OCI-LY3 (cell line): ENCODE results near the gene PPP2CA.

ENCODE experiments used
- H2AFZ ChIP-seq: fragments of 200-600, 300-600 bp; shearing (Covaris generic); 2 replicates; pipeline ENCODE4 v1.6.0; 2014; ENCODE audit warnings: antibody characterized with exemption, low read depth, low read length
- H3K27ac ChIP-seq: fragments of 200-600, 300-600 bp; sonication (generic); 2 replicates; pipeline ENCODE4 v1.5.1; 2014; ENCODE audit warnings: mild to moderate bottlenecking, low read length, moderate library complexity, mixed read lengths
- H3K27me3 ChIP-seq: fragments of 200-600, 300-600 bp; sonication (generic); 2 replicates; pipeline ENCODE4 v1.6.1; 2014; ENCODE audit warnings: low read depth, low read length, mixed read lengths
- H3K36me3 ChIP-seq: fragments of 200-600, 300-600 bp; sonication (generic); replicated peaks from 2 replicates; pipeline ENCODE3; 2014; ENCODE audit warnings: low read depth, low read length, mixed read lengths
- H3K4me1 ChIP-seq: fragments of 300-600, 200-600 bp; sonication (generic); 2 replicates; pipeline ENCODE4 v1.6.1; 2014; ENCODE audit warnings: low read length, mixed read lengths
- H3K4me2 ChIP-seq: fragments of 200-600, 300-600 bp; sonication (generic); 2 replicates; pipeline ENCODE4 v1.6.1; 2014; ENCODE audit warnings: low read length, mixed read lengths
- H3K4me3 ChIP-seq: fragments of 300-600, 200-600 bp; sonication (generic); 2 replicates; pipeline ENCODE4 v1.5.1; 2014; ENCODE audit warnings: antibody characterized with exemption, mild to moderate bottlenecking, low read length, moderate library complexity
- H3K79me2 ChIP-seq: fragments of 300-600, 200-600 bp; shearing (Covaris generic); 2 replicates; pipeline ENCODE4 v1.6.1; 2014; ENCODE audit warnings: mild to moderate bottlenecking, low read length, mixed read lengths
- H3K9ac ChIP-seq: fragments of 300-600, 200-600 bp; shearing (Covaris generic); 2 replicates; pipeline ENCODE4 v1.6.0; 2014; ENCODE audit warnings: mild to moderate bottlenecking, low read length, moderate library complexity
- H3K9me3 ChIP-seq: fragments of 200-600, 300-600 bp; shearing (Covaris generic); 2 replicates; pipeline ENCODE4 v1.6.1; 2014; ENCODE audit warnings: low read length, mixed read lengths; ENCODE audit not compliant: insufficient read depth
- H4K20me1 ChIP-seq: fragments of 200-600, 300-600 bp; sonication (generic); 2 replicates; pipeline ENCODE4 v1.6.1; 2016; ENCODE audit warnings: low read length, mixed read lengths; ENCODE audit not compliant: insufficient read depth
- EZH2phosphoT487 ChIP-seq: fragments of 200-600 bp; shearing (Covaris generic); IDR thresholded peaks from 2 replicates; pipeline ENCODE4 v1.6.1; 2018; ENCODE audit warnings: antibody characterized with exemption, mixed run types, low read depth
- TF ChIP-seq, protein P1 (sequence below): fragments of 200-600, 300-600 bp; sonication (generic); IDR thresholded peaks from 2 replicates; pipeline ENCODE4 v1.5.1; 2014; ENCODE audit warnings: antibody characterized with exemption, low read length, low read depth

The PPP2CA gene

DNA sequence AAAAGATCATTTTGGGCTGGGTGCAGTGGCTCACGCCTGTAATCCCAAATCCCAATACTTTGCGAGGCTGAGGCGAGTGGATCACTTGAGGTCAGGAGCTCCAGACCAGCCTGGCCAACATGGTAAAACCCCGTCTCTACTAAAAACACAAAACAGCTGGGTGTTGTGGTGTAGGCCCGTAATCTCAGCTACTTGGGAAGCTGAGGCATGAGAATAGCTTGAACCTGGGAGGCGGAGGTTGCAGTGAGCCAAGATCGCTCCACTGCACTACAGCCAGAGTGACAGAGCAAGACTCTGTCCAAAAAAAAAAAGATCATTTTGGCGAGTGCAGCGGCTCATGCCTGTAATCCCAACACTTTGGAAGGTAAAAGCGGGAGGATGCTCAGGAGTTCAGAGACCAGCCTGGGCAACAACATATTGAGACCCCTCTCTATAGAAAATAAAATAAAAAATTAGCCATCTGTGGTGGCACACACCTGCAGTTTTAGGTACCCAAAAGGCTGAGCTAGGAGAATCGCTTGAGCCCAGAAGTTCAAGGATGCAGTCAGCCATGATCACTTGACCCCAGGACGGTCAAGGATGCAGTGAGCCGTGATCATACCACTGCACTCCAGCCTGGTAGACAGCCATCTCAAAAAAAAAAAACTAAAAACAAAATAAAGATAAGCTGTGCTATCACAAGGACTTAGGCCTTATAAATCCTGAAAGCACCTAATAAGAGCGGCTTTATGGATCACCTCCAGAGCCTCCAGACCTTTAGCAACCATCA, 16.2 kb downstream of the PPP2CA start:
- peaks cover 81% of the 10 kb centered on the region for H4K20me1 ChIP-seq
- no peak overlapping the region for H3K27ac ChIP-seq
- H3K4me3 ChIP-seq, result no peak overlapping the region
- H3K27me3 ChIP-seq, result no peaks in the 10 kb centered on the region
- no peak for TF ChIP-seq EZH2phosphoT487
- TF ChIP-seq, protein P1, sequence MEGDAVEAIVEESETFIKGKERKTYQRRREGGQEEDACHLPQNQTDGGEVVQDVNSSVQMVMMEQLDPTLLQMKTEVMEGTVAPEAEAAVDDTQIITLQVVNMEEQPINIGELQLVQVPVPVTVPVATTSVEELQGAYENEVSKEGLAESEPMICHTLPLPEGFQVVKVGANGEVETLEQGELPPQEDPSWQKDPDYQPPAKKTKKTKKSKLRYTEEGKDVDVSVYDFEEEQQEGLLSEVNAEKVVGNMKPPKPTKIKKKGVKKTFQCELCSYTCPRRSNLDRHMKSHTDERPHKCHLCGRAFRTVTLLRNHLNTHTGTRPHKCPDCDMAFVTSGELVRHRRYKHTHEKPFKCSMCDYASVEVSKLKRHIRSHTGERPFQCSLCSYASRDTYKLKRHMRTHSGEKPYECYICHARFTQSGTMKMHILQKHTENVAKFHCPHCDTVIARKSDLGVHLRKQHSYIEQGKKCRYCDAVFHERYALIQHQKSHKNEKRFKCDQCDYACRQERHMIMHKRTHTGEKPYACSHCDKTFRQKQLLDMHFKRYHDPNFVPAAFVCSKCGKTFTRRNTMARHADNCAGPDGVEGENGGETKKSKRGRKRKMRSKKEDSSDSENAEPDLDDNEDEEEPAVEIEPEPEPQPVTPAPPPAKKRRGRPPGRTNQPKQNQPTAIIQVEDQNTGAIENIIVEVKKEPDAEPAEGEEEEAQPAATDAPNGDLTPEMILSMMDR, result no peak
- peaks cover 18% of the 10 kb centered on the region for H3K36me3 ChIP-seq
- H2AFZ ChIP-seq, result no peak overlapping the region
- H3K9ac ChIP-seq, result no peak overlapping the region
- no peak overlapping the region for H3K4me2 ChIP-seq
- peaks cover 100% of the 10 kb centered on the region for H3K79me2 ChIP-seq
- no peaks in the 10 kb centered on the region for H3K9me3 ChIP-seq
- no peaks in the 10 kb centered on the region for H3K4me1 ChIP-seq

DNA sequence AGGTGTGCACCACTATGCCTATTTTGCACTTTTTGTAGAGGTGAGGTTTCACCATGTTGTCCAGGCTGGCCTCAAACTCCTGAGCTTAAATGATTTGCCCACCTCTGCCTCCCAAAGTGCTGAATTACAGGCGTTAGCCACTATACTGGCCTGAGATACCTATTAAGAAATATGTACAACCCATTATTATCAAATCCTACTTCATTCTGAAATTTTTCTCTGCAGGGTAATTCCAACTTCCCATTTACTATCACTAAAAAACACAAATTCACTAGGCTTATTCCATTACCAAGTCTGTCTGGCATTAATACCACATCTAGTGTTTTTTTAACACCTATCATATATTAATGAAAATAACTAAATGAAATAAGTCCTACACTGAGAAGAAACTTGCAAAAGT, 18.2 kb downstream of the PPP2CA start:
- H3K27ac ChIP-seq, result no peak overlapping the region
- peaks cover 66% of the 10 kb centered on the region for H4K20me1 ChIP-seq
- H3K36me3 ChIP-seq, result peaks cover 18% of the 10 kb centered on the region
- no peak for TF ChIP-seq EZH2phosphoT487
- TF ChIP-seq, protein P1, result no peak
- no peaks in the 10 kb centered on the region for H3K9me3 ChIP-seq
- no peaks in the 10 kb centered on the region for H3K27me3 ChIP-seq
- H3K4me3 ChIP-seq, result no peak overlapping the region
- H3K9ac ChIP-seq, result no peak overlapping the region
- H3K4me1 ChIP-seq, result no peaks in the 10 kb centered on the region
- H3K79me2 ChIP-seq, result peaks cover 98% of the 10 kb centered on the region
- no peak overlapping the region for H3K4me2 ChIP-seq
- no peak overlapping the region for H2AFZ ChIP-seq

DNA sequence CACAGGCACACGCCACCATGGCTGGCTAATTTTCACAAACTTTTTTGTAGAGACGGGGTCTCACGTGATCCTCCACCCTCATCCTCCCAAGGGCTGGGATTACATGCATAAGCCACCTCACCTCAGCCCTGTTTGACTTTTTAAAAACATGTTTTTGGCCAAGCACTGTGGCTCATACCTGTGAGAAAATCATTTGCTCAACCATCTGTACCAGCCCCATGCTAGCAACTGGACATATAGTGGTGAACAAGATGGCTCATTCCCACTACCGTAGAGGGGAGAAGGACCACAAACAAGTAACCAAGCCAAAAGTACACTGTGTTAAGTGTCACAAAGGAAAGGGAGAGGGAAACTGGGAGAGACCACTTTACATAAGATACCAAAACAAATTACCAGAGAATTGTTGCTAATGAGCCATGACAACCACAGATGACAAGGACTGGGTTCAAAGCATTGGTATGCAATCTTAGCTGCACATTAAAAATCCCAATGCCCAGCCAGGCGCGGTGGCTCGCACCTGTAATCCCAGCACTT, 19.2 kb downstream of the PPP2CA start:
- H4K20me1 ChIP-seq, result peaks cover 62% of the 10 kb centered on the region
- H3K4me1 ChIP-seq, result no peaks in the 10 kb centered on the region
- no peak overlapping the region for H3K9ac ChIP-seq
- no peak overlapping the region for H3K27ac ChIP-seq
- TF ChIP-seq, protein P1, result no peak
- no peak for TF ChIP-seq EZH2phosphoT487
- peaks cover 26% of the 10 kb centered on the region for H3K36me3 ChIP-seq
- H3K27me3 ChIP-seq, result no peaks in the 10 kb centered on the region
- H3K4me3 ChIP-seq, result no peak overlapping the region
- H3K79me2 ChIP-seq, result peaks cover 98% of the 10 kb centered on the region
- no peak overlapping the region for H3K4me2 ChIP-seq
- H2AFZ ChIP-seq, result no peak overlapping the region
- H3K9me3 ChIP-seq, result no peaks in the 10 kb centered on the region

DNA sequence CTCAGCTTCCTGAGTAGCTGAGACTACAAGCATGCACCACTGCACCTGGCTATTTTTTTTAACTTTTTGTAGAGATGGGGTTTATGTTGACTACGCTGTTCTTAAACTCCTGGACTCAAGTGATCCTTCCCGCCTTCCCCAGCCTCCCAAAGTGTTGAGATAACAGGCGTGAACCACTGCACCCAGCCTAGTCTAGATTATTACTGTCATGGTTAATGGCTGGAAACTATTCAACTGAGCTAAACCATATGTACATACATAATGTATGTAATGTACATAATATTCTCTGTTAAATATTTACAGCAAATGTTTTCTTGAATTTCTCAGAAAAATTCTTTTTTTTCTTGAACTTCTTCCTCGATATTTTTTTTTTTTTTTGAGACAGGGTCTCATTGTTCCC, 21.3 kb downstream of the PPP2CA start:
- Histone ChIP-seq H3K9me3 (no peaks in the 10 kb centered on the region), H3K79me2 (peaks cover 77% of the 10 kb centered on the region), H3K4me1 (no peaks in the 10 kb centered on the region), H3K4me3 (no peak overlapping the region), H2AFZ (no peak overlapping the region), H3K36me3 (peaks cover 41% of the 10 kb centered on the region), H4K20me1 (peaks cover 44% of the 10 kb centered on the region), H3K27me3 (no peaks in the 10 kb centered on the region), H3K9ac (no peak overlapping the region), H3K4me2 (no peak overlapping the region), H3K27ac (no peak overlapping the region)
- TF ChIP-seq, protein P1, result no peak
